OCI-LY7 (cell line): ENCODE results near the gene COL4A4. TPM values are rescaled to one million over a fixed set of nuclear protein-coding genes. Genes with fewer than 3 reads are reported as not detected.

Source experiments
- BruUV-seq: library from RNA; stranded (reverse); fragments of 400-500 nt; replicated peaks from 2 replicates; lab custom pipeline; 2021; lab: Mats Ljungman, UMichigan
- CTCF ChIA-PET: fragments of 300-600 bp; sonication (Branson Sonifier 250); formaldehyde crosslinking; loops from one replicate; lab custom pipeline; 2022; ENCODE audit warnings: antibody characterized with exemption; ENCODE audit not compliant: unreplicated experiment; lab: Charles Lee
- POLR2A ChIA-PET: fragments of 300-600 bp; sonication (Branson Sonifier 250); formaldehyde crosslinking; loops from one replicate; lab custom pipeline; 2022; ENCODE audit warnings: antibody characterized with exemption; lab: Charles Lee
- DNase-seq: peaks from one replicate; pipeline ENCODE4 v3.0.0-alpha.2; 2015; ENCODE audit warnings: low spot score
- H2AFZ ChIP-seq: fragments of 200-600 bp; sonication (generic), shearing (Covaris generic); 2 replicates; pipeline ENCODE4 v1.6.1; 2014; ENCODE audit warnings: mild to moderate bottlenecking, antibody characterized with exemption, low read length, moderate library complexity
- H3K27ac ChIP-seq: fragments of 200-600 bp; sonication (generic); 2 replicates; pipeline ENCODE4 v1.5.1; 2014; ENCODE audit warnings: mixed run types, low read depth, mild to moderate bottlenecking, moderate library complexity, low read length, inconsistent platforms; ENCODE audit not compliant: poor library complexity, severe bottlenecking
- H3K36me3 ChIP-seq: fragments of 200-600 bp; sonication (generic); 2 replicates; pipeline ENCODE4 v1.6.1; 2014; ENCODE audit warnings: mild to moderate bottlenecking, antibody characterized with exemption, low read length, moderate library complexity, mixed read lengths; ENCODE audit not compliant: insufficient read depth
- H3K4me1 ChIP-seq: fragments of 200-600 bp; sonication (generic); 2 replicates; pipeline ENCODE4 v1.5.1; 2014; ENCODE audit warnings: mild to moderate bottlenecking, low read length; ENCODE audit not compliant: insufficient read depth, poor library complexity, severe bottlenecking
- H3K4me2 ChIP-seq: fragments of 200-600 bp; sonication (generic); 2 replicates; pipeline ENCODE4 v1.6.1; 2014; ENCODE audit warnings: mild to moderate bottlenecking, low read length
- H3K4me3 ChIP-seq: fragments of 200-600 bp; sonication (generic); 2 replicates; pipeline ENCODE4 v1.5.1; 2014; ENCODE audit warnings: mild to moderate bottlenecking, low read depth, low read length; ENCODE audit not compliant: poor library complexity, severe bottlenecking
- H3K79me2 ChIP-seq: fragments of 200-600 bp; sonication (generic); 2 replicates; pipeline ENCODE4 v1.6.1; 2016; ENCODE audit warnings: low read depth, mild to moderate bottlenecking, low read length, moderate library complexity, mixed read lengths; ENCODE audit not compliant: insufficient read depth
- H3K9me2 ChIP-seq: fragments of 200-600 bp; sonication (generic); 2 replicates; pipeline ENCODE4 v1.6.1; 2016; ENCODE audit warnings: mild to moderate bottlenecking, low read length, mixed read lengths; ENCODE audit not compliant: insufficient read depth
- H3K9me3 ChIP-seq: fragments of 200-600 bp; sonication (generic); 2 replicates; pipeline ENCODE4 v1.6.1; 2014; ENCODE audit warnings: mild to moderate bottlenecking, mixed run types, low read length, mixed read lengths
- H4K20me1 ChIP-seq: fragments of 200-600 bp; sonication (generic); 2 replicates; pipeline ENCODE4 v1.6.1; 2014; ENCODE audit warnings: mild to moderate bottlenecking, antibody characterized with exemption, low read length, moderate library complexity, mixed read lengths; ENCODE audit not compliant: insufficient read depth
- EZH2phosphoT487 ChIP-seq: fragments of 200-600 bp; sonication (generic); IDR thresholded peaks from 2 replicates; pipeline ENCODE4 v1.6.1; 2018; ENCODE audit warnings: low read depth, borderline replicate concordance, mild to moderate bottlenecking, mixed run types, antibody characterized with exemption, low read length, moderate library complexity, mixed read lengths
- intact Hi-C: fragments of 100-400 bp; cut with micrococcal nuclease; formaldehyde crosslinking; loops from one replicate; pipeline ENCODE4 v1.10.0; 2022; ENCODE audit not compliant: unreplicated experiment
- total RNA-seq, 2 experiments: library from RNA; depleted of rRNA in 1 of 2; stranded (reverse); fragments of >200 nt in 1 of 2; shearing (Covaris generic) in 1 of 2; gene quantifications; 2 replicates each; pipeline ENCODE4 v1.2.3, GENCODE V29; 2014 to 2022
- TF ChIP-seq, protein P1 (sequence below): fragments of 200-600 bp; sonication (generic); conservative IDR thresholded peaks from 2 replicates; pipeline ENCODE4 v1.5.1; 2014; ENCODE audit warnings: mild to moderate bottlenecking, antibody characterized with exemption, low read length, moderate library complexity, mixed read lengths

Gene COL4A4
- total RNA-seq, 2 experiments from 2014 or later, result 0.16 to 7.0 TPM

DNA sequence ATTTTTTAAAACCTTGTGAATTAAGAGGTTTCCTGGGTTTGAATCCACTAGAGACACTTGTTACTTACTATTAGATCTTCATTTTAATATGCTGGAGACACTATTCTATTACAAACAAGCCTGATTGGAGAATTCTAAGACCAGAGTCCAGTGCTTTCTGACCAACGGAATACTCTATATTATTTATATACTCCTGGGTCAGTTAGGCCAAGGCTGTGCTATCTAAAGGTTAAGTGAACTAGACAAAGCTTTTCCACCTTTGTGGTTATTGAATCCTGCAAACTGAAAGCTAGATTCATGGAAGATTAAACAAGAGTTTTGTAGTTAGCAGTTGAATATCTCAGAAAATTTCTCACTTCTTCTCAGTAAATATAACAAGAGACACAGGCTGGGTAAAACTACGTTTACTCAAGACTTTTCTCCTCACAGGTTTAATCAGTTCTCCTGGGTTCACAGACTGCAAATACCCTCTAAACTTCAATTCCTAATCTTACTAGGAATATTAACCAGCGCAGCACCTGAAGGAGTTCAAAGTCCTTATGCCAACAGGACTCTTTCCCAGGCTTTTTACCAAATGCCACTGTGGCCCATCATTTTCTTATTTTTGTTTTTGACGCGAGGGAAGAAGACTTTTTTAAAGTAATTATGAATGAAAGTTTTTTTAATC, 66.4 kb downstream of the COL4A4 start:
- H3K36me3 ChIP-seq, result no peaks in the 10 kb centered on the region
- no peak for DNase-seq
- no peaks in the 10 kb centered on the region for H3K9me2 ChIP-seq
- H3K4me2 ChIP-seq, result no peak overlapping the region
- no peak overlapping the region for H2AFZ ChIP-seq
- ChIA-PET CTCF (no interaction called here), POLR2A (interaction anchor here (1.2 kb wide), 1 partner anchor 79 kb away, joined by 3 read pairs; no protein-coding TSS in a partner anchor)
- intact Hi-C loops, result no loop called here
- no peak for TF ChIP-seq EZH2phosphoT487
- TF ChIP-seq, protein P1, sequence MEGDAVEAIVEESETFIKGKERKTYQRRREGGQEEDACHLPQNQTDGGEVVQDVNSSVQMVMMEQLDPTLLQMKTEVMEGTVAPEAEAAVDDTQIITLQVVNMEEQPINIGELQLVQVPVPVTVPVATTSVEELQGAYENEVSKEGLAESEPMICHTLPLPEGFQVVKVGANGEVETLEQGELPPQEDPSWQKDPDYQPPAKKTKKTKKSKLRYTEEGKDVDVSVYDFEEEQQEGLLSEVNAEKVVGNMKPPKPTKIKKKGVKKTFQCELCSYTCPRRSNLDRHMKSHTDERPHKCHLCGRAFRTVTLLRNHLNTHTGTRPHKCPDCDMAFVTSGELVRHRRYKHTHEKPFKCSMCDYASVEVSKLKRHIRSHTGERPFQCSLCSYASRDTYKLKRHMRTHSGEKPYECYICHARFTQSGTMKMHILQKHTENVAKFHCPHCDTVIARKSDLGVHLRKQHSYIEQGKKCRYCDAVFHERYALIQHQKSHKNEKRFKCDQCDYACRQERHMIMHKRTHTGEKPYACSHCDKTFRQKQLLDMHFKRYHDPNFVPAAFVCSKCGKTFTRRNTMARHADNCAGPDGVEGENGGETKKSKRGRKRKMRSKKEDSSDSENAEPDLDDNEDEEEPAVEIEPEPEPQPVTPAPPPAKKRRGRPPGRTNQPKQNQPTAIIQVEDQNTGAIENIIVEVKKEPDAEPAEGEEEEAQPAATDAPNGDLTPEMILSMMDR, result no peak
- no peak overlapping the region for H3K4me3 ChIP-seq
- no peaks in the 10 kb centered on the region for H3K79me2 ChIP-seq
- no peaks in the 10 kb centered on the region for H3K9me3 ChIP-seq
- no peaks in the 10 kb centered on the region for H3K4me1 ChIP-seq
- H4K20me1 ChIP-seq, result no peaks in the 10 kb centered on the region
- no TSS peak for BruUV-seq
- no peak overlapping the region for H3K27ac ChIP-seq

DNA sequence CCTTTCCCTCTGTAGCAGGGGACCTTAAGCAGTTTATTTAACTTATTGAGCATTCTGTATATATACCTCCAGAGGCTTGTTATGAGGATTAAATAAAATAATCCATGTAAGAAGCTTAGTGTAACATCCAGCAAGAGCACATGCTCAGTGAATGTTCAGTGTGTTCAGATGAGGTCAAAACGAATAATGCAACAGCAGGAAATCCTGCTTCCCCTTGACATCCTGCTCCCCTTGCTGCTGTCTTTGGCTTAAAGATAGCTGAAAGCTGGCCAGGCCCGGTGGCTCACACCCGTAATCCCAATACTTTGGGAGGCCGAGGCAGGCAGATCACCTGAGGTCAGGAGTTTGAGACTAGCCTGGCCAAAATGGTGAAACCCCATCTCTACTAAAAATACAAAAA, 68.7 kb downstream of the COL4A4 start:
- DNase-seq, result no peak
- BruUV-seq, result no TSS peak
- intact Hi-C loops, result no loop called here
- no peak overlapping the region for H2AFZ ChIP-seq
- no peaks in the 10 kb centered on the region for H3K36me3 ChIP-seq
- H3K9me3 ChIP-seq, result no peaks in the 10 kb centered on the region
- no peaks in the 10 kb centered on the region for H3K4me1 ChIP-seq
- no peak overlapping the region for H3K4me2 ChIP-seq
- no peaks in the 10 kb centered on the region for H3K9me2 ChIP-seq
- no peaks in the 10 kb centered on the region for H3K79me2 ChIP-seq
- TF ChIP-seq, protein P1, result no peak
- TF ChIP-seq EZH2phosphoT487, result no peak
- no peak overlapping the region for H3K27ac ChIP-seq
- ChIA-PET CTCF (no interaction called here), POLR2A (no interaction called here)
- no peak overlapping the region for H3K4me3 ChIP-seq
- no peaks in the 10 kb centered on the region for H4K20me1 ChIP-seq

DNA sequence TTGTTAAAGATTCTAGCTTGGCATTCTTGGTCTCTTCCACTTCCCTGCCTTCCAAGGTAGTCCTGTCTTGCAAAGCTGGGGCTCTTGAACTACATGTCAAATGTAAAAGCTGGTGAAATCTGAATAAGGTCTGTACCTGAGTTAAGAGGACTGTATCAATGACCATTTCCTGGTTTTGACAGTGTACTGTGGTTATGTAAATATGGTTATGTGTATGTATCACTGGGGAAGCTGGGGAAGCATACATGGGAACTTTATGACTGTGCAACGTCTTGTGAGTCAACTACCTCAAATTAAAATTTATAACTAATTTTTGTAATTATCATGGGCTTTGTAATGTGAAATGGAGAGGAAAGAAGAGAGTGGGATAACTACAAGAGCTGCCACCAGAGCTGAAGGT, 81.7 kb downstream of the COL4A4 start:
- no peak overlapping the region for H3K4me2 ChIP-seq
- TF ChIP-seq EZH2phosphoT487, result no peak
- TF ChIP-seq, protein P1, result no peak
- no peaks in the 10 kb centered on the region for H4K20me1 ChIP-seq
- no peak overlapping the region for H3K27ac ChIP-seq
- no peaks in the 10 kb centered on the region for H3K36me3 ChIP-seq
- intact Hi-C loops, result no loop called here
- no peaks in the 10 kb centered on the region for H3K4me1 ChIP-seq
- no peak overlapping the region for H2AFZ ChIP-seq
- DNase-seq, result no peak
- no peaks in the 10 kb centered on the region for H3K9me2 ChIP-seq
- BruUV-seq, result no TSS peak
- no peaks in the 10 kb centered on the region for H3K9me3 ChIP-seq
- H3K4me3 ChIP-seq, result no peak overlapping the region
- CTCF ChIA-PET, result interaction anchor here (0.6 kb wide), 1 partner anchor 130 kb away, joined by 3 read pairs; no protein-coding TSS in a partner anchor
- no peaks in the 10 kb centered on the region for H3K79me2 ChIP-seq
- POLR2A ChIA-PET, result no interaction called here
